H1 (cell line): Measurements from ENCODE around the gene EGFR. TPM values are rescaled to one million over a fixed set of nuclear protein-coding genes. Genes with fewer than 3 reads are reported as not detected.

Experiments used
- CTCF ChIA-PET: fragments of 300-600 bp; sonication (Branson Sonifier 250); formaldehyde crosslinking; loops from one replicate; lab custom pipeline; 2021; ENCODE audit not compliant: partially characterized antibody; lab: Charles Lee
- POLR2A ChIA-PET: fragments of 300-600 bp; sonication (Branson Sonifier 250); formaldehyde crosslinking; loops from one replicate; lab custom pipeline; 2021; ENCODE audit warnings: inconsistent platforms; ENCODE audit not compliant: partially characterized antibody; lab: Charles Lee
- DNase-seq, 2 experiments: peaks; one replicate each; pipeline versions ENCODE4 v3.0.0 to v3.0.0-alpha.2; 2010 to 2022; ENCODE audit warnings: low spot score in 2 of 2, low read depth in 1 of 2, mixed read lengths in 1 of 2
- FAIRE-seq: peaks from 2 replicates; lab custom pipeline; 2011; peaks lifted over from hg19 to GRCh38; lab: Jason Lieb, UNC
- H2AFZ ChIP-seq: 2 replicates; pipeline ENCODE4 v1.8.1; 2012; ENCODE audit warnings: low read length, inconsistent platforms
- H2AK5ac ChIP-seq: 2 replicates; pipeline ENCODE4 v1.6.1; 2013; ENCODE audit warnings: low read depth, low read length
- H2BK120ac ChIP-seq: replicated peaks from 2 replicates; pipeline ENCODE3; 2013; ENCODE audit warnings: low read depth, low read length, inconsistent platforms
- H2BK12ac ChIP-seq: 2 replicates; pipeline ENCODE4 v1.6.1; 2013; ENCODE audit warnings: low read depth, low read length
- H2BK15ac ChIP-seq: 2 replicates; pipeline ENCODE4 v1.6.1; 2013; ENCODE audit warnings: low read length
- H2BK20ac ChIP-seq: 2 replicates; pipeline ENCODE4 v1.6.1; 2013; ENCODE audit warnings: low read length
- H2BK5ac ChIP-seq: 2 replicates; pipeline ENCODE4 v1.6.1; 2013; ENCODE audit warnings: low read depth, low read length
- H3K14ac ChIP-seq: 2 replicates; pipeline ENCODE4 v1.6.1; 2013; ENCODE audit warnings: inconsistent platforms; ENCODE audit not compliant: insufficient read length
- H3K18ac ChIP-seq: 2 replicates; pipeline ENCODE4 v1.6.1; 2013; ENCODE audit warnings: low read length; ENCODE audit errors: extremely low read depth
- H3K23ac ChIP-seq: 2 replicates; pipeline ENCODE4 v1.6.1; 2013; ENCODE audit warnings: inconsistent platforms; ENCODE audit not compliant: insufficient read length
- H3K23me2 ChIP-seq: 2 replicates; pipeline ENCODE4 v1.6.1; 2013; ENCODE audit warnings: low read depth, low read length
- H3K27ac ChIP-seq: 2 replicates; pipeline ENCODE4 v1.6.1; 2011; ENCODE audit warnings: low read depth, low read length, inconsistent platforms
- H3K27me3 ChIP-seq, 4 experiments: replicated peaks in 1 of 4; 1 replicate in 1 of 4; 2 replicates in 3 of 4; pipeline versions ENCODE4 v1.6.1 to v1.8.1; 2011 to 2013; ENCODE audit warnings: low read length in 3 of 4, mild to moderate bottlenecking in 3 of 4, inconsistent platforms in 2 of 4, mixed read lengths in 2 of 4, moderate library complexity in 1 of 4; ENCODE audit not compliant: control insufficient read depth in 3 of 4, insufficient read depth in 3 of 4; ENCODE audit errors: extremely low read depth in 1 of 4
- H3K36me3 ChIP-seq, 4 experiments: 2 replicates each; pipeline versions ENCODE4 v1.6.1 to v1.8.1; 2011 to 2013; ENCODE audit warnings: mild to moderate bottlenecking in 4 of 4, low read length in 3 of 4, moderate library complexity in 2 of 4, control low read depth in 1 of 4, inconsistent platforms in 1 of 4; ENCODE audit not compliant: insufficient read depth in 4 of 4, control insufficient read depth in 2 of 4
- H3K4ac ChIP-seq: replicated peaks from 2 replicates; pipeline ENCODE3; 2013; ENCODE audit warnings: low read length, low read depth, mixed read lengths, inconsistent platforms; ENCODE audit not compliant: insufficient read length
- H3K4me1 ChIP-seq, 4 experiments: replicated peaks in 1 of 4; 1 replicate in 1 of 4; 2 replicates in 3 of 4; pipeline versions ENCODE4 v1.6.1 to v1.8.1; 2011 to 2013; ENCODE audit warnings: low read length in 3 of 4, inconsistent platforms in 2 of 4, mixed read lengths in 1 of 4; ENCODE audit not compliant: insufficient read depth in 4 of 4, control insufficient read depth in 3 of 4
- H3K4me2 ChIP-seq, 2 experiments: 2 replicates each; pipeline versions ENCODE4 v1.6.1 to v1.8.1; 2011 to 2013; ENCODE audit warnings: low read depth in 2 of 2, low read length in 2 of 2, control low read depth in 1 of 2, inconsistent platforms in 1 of 2, mild to moderate bottlenecking in 1 of 2; ENCODE audit not compliant: insufficient read depth in 1 of 2
- H3K4me3 ChIP-seq, 4 experiments: fragments of 200-600, 300-600 bp in 1 of 4; sonication (generic), shearing (Covaris generic), sonication (Bioruptor Twin) in 1 of 4; 2 replicates each; pipeline versions ENCODE4 v1.5.1 to v1.8.1; 2011 to 2016; ENCODE audit warnings: low read length in 4 of 4, low read depth in 3 of 4, control low read depth in 2 of 4, inconsistent platforms in 2 of 4, mild to moderate bottlenecking in 2 of 4, mixed read lengths in 1 of 4, moderate library complexity in 1 of 4; ENCODE audit not compliant: insufficient read depth in 2 of 4; ENCODE audit errors: extremely low read depth in 1 of 4
- H3K56ac ChIP-seq: replicated peaks from 2 replicates; pipeline ENCODE3; 2013; ENCODE audit warnings: low read depth, mild to moderate bottlenecking, mixed read lengths, low read length, inconsistent platforms; ENCODE audit not compliant: insufficient read length
- H3K79me1 ChIP-seq: 2 replicates; pipeline ENCODE4 v1.6.1; 2013; ENCODE audit warnings: low read depth, low read length, control low read depth
- H3K79me2 ChIP-seq, 2 experiments: 2 replicates each; pipeline versions ENCODE4 v1.6.1 to v1.8.1; 2012 to 2013; ENCODE audit warnings: low read length in 2 of 2, mild to moderate bottlenecking in 2 of 2, inconsistent platforms in 1 of 2; ENCODE audit not compliant: insufficient read depth in 2 of 2, control insufficient read depth in 1 of 2
- H3K9ac ChIP-seq, 4 experiments: replicated peaks in 1 of 4; 1 replicate in 1 of 4; 2 replicates in 3 of 4; pipeline versions ENCODE4 v1.6.1 to v1.8.1; 2011 to 2013; ENCODE audit warnings: low read depth in 3 of 4, low read length in 3 of 4, control low read depth in 2 of 4, mild to moderate bottlenecking in 2 of 4, moderate library complexity in 2 of 4, inconsistent platforms in 1 of 4; ENCODE audit errors: extremely low read depth in 1 of 4
- H3K9me3 ChIP-seq, 2 experiments: 2 replicates each; pipeline versions ENCODE4 v1.6.1 to v1.8.1; 2012 to 2013; ENCODE audit warnings: mild to moderate bottlenecking in 2 of 2, moderate library complexity in 2 of 2, control low read depth in 1 of 2, inconsistent platforms in 1 of 2, low read depth in 1 of 2, low read length in 1 of 2, mixed read lengths in 1 of 2; ENCODE audit not compliant: insufficient read depth in 2 of 2
- H4K20me1 ChIP-seq, 2 experiments: replicated peaks in 1 of 2; 2 replicates each; pipeline versions ENCODE3 to v1.8.1; 2011 to 2013; ENCODE audit warnings: inconsistent platforms in 2 of 2, low read length in 2 of 2, mild to moderate bottlenecking in 1 of 2; ENCODE audit not compliant: insufficient read depth in 2 of 2, control insufficient read depth in 1 of 2
- H4K5ac ChIP-seq: 2 replicates; pipeline ENCODE4 v1.6.1; 2013; ENCODE audit warnings: low read length, low read depth, mixed read lengths, inconsistent platforms; ENCODE audit not compliant: insufficient read length
- H4K8ac ChIP-seq: 2 replicates; pipeline ENCODE4 v1.8.0; 2013; ENCODE audit warnings: mild to moderate bottlenecking, moderate library complexity, low read length, inconsistent platforms; ENCODE audit not compliant: insufficient read depth; ENCODE audit errors: extremely low read depth
- H4K91ac ChIP-seq: replicated peaks from 2 replicates; pipeline ENCODE3; 2013; ENCODE audit warnings: low read length, mixed read lengths, inconsistent platforms; ENCODE audit not compliant: insufficient read length
- BCL11A ChIP-seq, 2 experiments: IDR thresholded peaks; one replicate each; pipeline ENCODE4 v1.6.1; 2011; ENCODE audit warnings: low read depth in 2 of 2, low read length in 2 of 2, mild to moderate bottlenecking in 2 of 2
- CEBPB ChIP-seq: IDR thresholded peaks from 2 replicates; pipeline ENCODE4 v1.6.1; 2012; ENCODE audit warnings: low read depth, low read length
- HDAC2 ChIP-seq, 2 experiments: fragments of 300-600 bp in 1 of 2; sonication (generic) in 1 of 2; IDR thresholded peaks; 2 replicates each; pipeline ENCODE4 v1.6.1; 2011 to 2012; ENCODE audit warnings: low read depth in 2 of 2, low read length in 2 of 2, mild to moderate bottlenecking in 2 of 2, moderate library complexity in 2 of 2, borderline replicate concordance in 1 of 2, inconsistent platforms in 1 of 2
- JUND ChIP-seq: IDR thresholded peaks from 2 replicates; pipeline ENCODE4 v1.6.1; 2011; ENCODE audit warnings: mild to moderate bottlenecking, improper control_type of control experiment, low read length
- KDM4A ChIP-seq: IDR thresholded peaks from one replicate; pipeline ENCODE4 v1.7.1; 2012; ENCODE audit warnings: low read depth, mild to moderate bottlenecking, moderate library complexity, low read length, inconsistent platforms; ENCODE audit not compliant: severe bottlenecking
- NRF1 ChIP-seq: IDR thresholded peaks from 2 replicates; pipeline ENCODE4 v1.6.1; 2011; ENCODE audit warnings: mild to moderate bottlenecking, low read depth, low read length, improper control_type of control experiment
- PHF8 ChIP-seq: fragments of 200-600 bp; sonication (generic); conservative IDR thresholded peaks from 2 replicates; pipeline ENCODE4 v1.7.1; 2012; ENCODE audit warnings: low read depth, mild to moderate bottlenecking, inconsistent platforms, low read length, moderate library complexity
- RNF2 ChIP-seq: fragments of 200-900, 300-1000 bp; sonication (generic); IDR thresholded peaks from 2 replicates; pipeline ENCODE4 v1.7.1; 2016; ENCODE audit warnings: borderline replicate concordance, low read depth, mild to moderate bottlenecking, antibody characterized with exemption, low read length; ENCODE audit not compliant: poor library complexity, severe bottlenecking; ENCODE audit errors: missing control alignments
- RXRA ChIP-seq: IDR thresholded peaks from 2 replicates; pipeline ENCODE4 v1.6.1; 2011; ENCODE audit warnings: low read depth, mild to moderate bottlenecking, low read length, moderate library complexity; ENCODE audit not compliant: insufficient read depth
- WGBS, 2 experiments: shearing (Covaris generic) in 1 of 2; methylation state at CpG; one replicate each; pipeline versions ENCODE4 v1.1.6 to v1.1.7; 2013 to 2015; ENCODE audit warnings: low lambda C conversion rate in 2 of 2, mixed read lengths in 2 of 2, inconsistent platforms in 1 of 2, low coverage in 1 of 2, missing lambda C conversion rate in 1 of 2; ENCODE audit not compliant: insufficient replicate concordance in 2 of 2, insufficient coverage in 1 of 2, insufficient read length in 1 of 2; ENCODE audit errors: extremely low coverage in 1 of 2, missing lambda C conversion rate in 1 of 2; 5-methylcytosine and 5-hydroxymethylcytosine counted together
- polyA plus RNA-seq, 7 experiments: library from polyadenylated mRNA; depleted of rRNA in 3 of 7; stranded (reverse) in 5 of 7; unstranded in 2 of 7; fragments of >200 nt in 5 of 7; fragments of 200-250 nt in 2 of 7; gene quantifications; 1 replicate in 5 of 7; 2 replicates in 1 of 7; 4 replicates in 1 of 7; pipeline versions ENCODE4 v1.2.1 to v1.2.3, GENCODE V29; 2011 to 2013; ENCODE audit warnings: missing spikeins in 2 of 7, mixed read lengths in 2 of 7
- total RNA-seq: library from RNA; stranded (reverse); fragmentation: NEBNext Ultra II Directional; extraction: Animal tissue kit (Norgen Biotek cat#: 25700); gene quantifications from 2 replicates; pipeline ENCODE4 v1.2.1, GENCODE V29; 2021
- TF ChIP-seq, protein P1 (sequence below): IDR thresholded peaks from 2 replicates; pipeline ENCODE4 v1.6.1; 2011; ENCODE audit warnings: low read length, improper control_type of control experiment

Gene EGFR
- total and polyA plus RNA-seq, 2 of the 8 experiments (the other 6 are each of a cell fraction or from before 2014, with no cell fraction given) = 1.9 to 5.8 TPM

- H2BK120ac ChIP-seq = no peak overlapping the region
- no peak overlapping the region for H3K4me3 ChIP-seq
- H2BK12ac ChIP-seq = no peak overlapping the region
- H2BK15ac ChIP-seq = no peak overlapping the region
- FAIRE-seq = no peak
- H3K23ac ChIP-seq = no peak overlapping the region
- POLR2A ChIA-PET = no interaction called here
- DNase-seq = no peak
- no peaks in the 10 kb centered on the region for H4K20me1 ChIP-seq
- H3K9me3 ChIP-seq = no peaks in the 10 kb centered on the region
- H2AK5ac ChIP-seq = no peak overlapping the region
- H4K91ac ChIP-seq = no peak overlapping the region
- CTCF ChIA-PET = interaction anchor here (0.6 to 1.0 kb wide), 7 partner anchors 8 to 229 kb away, joined by 3 to 4 read pairs (median 3); no protein-coding TSS in a partner anchor
- no peak overlapping the region for H4K5ac ChIP-seq
- no peaks in the 10 kb centered on the region for H3K4me1 ChIP-seq
- no peak overlapping the region for H2BK5ac ChIP-seq
- H3K9ac ChIP-seq = no peak overlapping the region
- no peaks in the 10 kb centered on the region for H3K36me3 ChIP-seq
- H2BK20ac ChIP-seq = no peak overlapping the region
- no peak overlapping the region for H3K4me2 ChIP-seq
- WGBS, 2 experiments = 88% methylated on average over 11 of the region's 11 CpGs; no CpG with 5 or more reads in 1 of the 2 experiments
- H3K79me1 ChIP-seq = no peaks in the 10 kb centered on the region; the same call in 1 of the 2 replicates
- no peak overlapping the region for H3K18ac ChIP-seq
- no peak overlapping the region for H3K14ac ChIP-seq
- no peak overlapping the region for H4K8ac ChIP-seq
- H3K27me3 ChIP-seq = peaks cover 0 to 8% (median 3%) of the 10 kb centered on the region in 4 experiments; a peak in 4 of 7 replicates
- no peak overlapping the region for H3K4ac ChIP-seq
- H2AFZ ChIP-seq = no peak overlapping the region
- H3K27ac ChIP-seq = no peak overlapping the region
- no peaks in the 10 kb centered on the region for H3K23me2 ChIP-seq
- H3K79me2 ChIP-seq = no peaks in the 10 kb centered on the region
- no peak overlapping the region for H3K56ac ChIP-seq
- TF ChIP-seq NRF1 (no peak), KDM4A (no peak), JUND (no peak), HDAC2 (IDR thresholded peaks at IDR 0.05; ENCODE audit: borderline replicate concordance in 1 of 2, low read depth in 2 of 2, low read length in 2 of 2) (no peak), CEBPB (no peak), PHF8 (no peak), RXRA (no peak), RNF2 (no peak), BCL11A (IDR thresholded peaks at IDR 0.05; ENCODE audit: low read depth in 2 of 2, low read length in 2 of 2) (no peak)
- TF ChIP-seq, protein P1, sequence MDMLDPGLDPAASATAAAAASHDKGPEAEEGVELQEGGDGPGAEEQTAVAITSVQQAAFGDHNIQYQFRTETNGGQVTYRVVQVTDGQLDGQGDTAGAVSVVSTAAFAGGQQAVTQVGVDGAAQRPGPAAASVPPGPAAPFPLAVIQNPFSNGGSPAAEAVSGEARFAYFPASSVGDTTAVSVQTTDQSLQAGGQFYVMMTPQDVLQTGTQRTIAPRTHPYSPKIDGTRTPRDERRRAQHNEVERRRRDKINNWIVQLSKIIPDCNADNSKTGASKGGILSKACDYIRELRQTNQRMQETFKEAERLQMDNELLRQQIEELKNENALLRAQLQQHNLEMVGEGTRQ = no peak
These were observed 7.4 kb downstream of the EGFR start for GRCh38 chr7:55026086-55026790.
